GM19438 (cell line): ENCODE data around the gene PBX3.

ENCODE experiments used
- ATAC-seq: cut with Tn5 transposase; IDR thresholded peaks from one replicate; pipeline ENCODE4 v1.9.1; 2021; ENCODE audit warnings: low read depth; ENCODE audit not compliant: unreplicated experiment

PBX3 gene

GRCh38 chr9:125990186-125990792 is 243.1 kb downstream of the PBX3 start:
- no peak for ATAC-seq

GRCh38 chr9:125990793-125991220 is 243.6 kb downstream of the PBX3 start:
- ATAC-seq = no peak

GRCh38 chr9:125991886-125992529 is 244.8 kb downstream of the PBX3 start:
- ATAC-seq = no peak

- no peak for ATAC-seq
Observed at GRCh38 chr9:125992557-125992956, 245.4 kb downstream of the PBX3 start.

- ATAC-seq = no peak
Observed at GRCh38 chr9:125993466-125993865, 246.3 kb downstream of the PBX3 start.

- ATAC-seq = no peak
Observed at GRCh38 chr9:125994066-125994943, 247.1 kb downstream of the PBX3 start.

- no peak for ATAC-seq
Observed at GRCh38 chr9:125995006-125995405, 247.8 kb downstream of the PBX3 start.

- ATAC-seq = no peak
Observed at GRCh38 chr9:125995706-125996105, 248.5 kb downstream of the PBX3 start.

- ATAC-seq = no peak
Observed at GRCh38 chr9:125996791-125997190, 249.6 kb downstream of the PBX3 start.

GRCh38 chr9:125997196-125997823 is 250.1 kb downstream of the PBX3 start:
- no peak for ATAC-seq

GRCh38 chr9:125998837-125999503 is 251.8 kb downstream of the PBX3 start:
- no peak for ATAC-seq

GRCh38 chr9:125999504-125999881 is 252.3 kb downstream of the PBX3 start:
- no peak for ATAC-seq

- no peak for ATAC-seq
Observed at GRCh38 chr9:126000256-126000655, 253.1 kb downstream of the PBX3 start.

- ATAC-seq = no peak
Observed at GRCh38 chr9:126000731-126001580, 253.8 kb downstream of the PBX3 start.

- no peak for ATAC-seq
Observed at GRCh38 chr9:126001581-126002225, 254.5 kb downstream of the PBX3 start.

GRCh38 chr9:126002476-126003350 is 255.5 kb downstream of the PBX3 start:
- ATAC-seq = no peak

GRCh38 chr9:126009047-126009446 is 261.9 kb downstream of the PBX3 start:
- ATAC-seq = no peak

GRCh38 chr9:126014726-126015125 is 267.6 kb downstream of the PBX3 start:
- ATAC-seq = no peak
